AG08396 (cell line): ENCODE data around the gene BCAP29.
A peak's percentile ranks its signal among the peaks of the same experiment; 100 is the strongest.
"Not testable (repeated sequence)": the region's sequence is repeated elsewhere in the genome, so short reads cannot be mapped to it uniquely, and the experiment has no call there.

Experiments used
- DNase-seq: peaks from one replicate; pipeline ENCODE4 v3.0.0; 2012; ENCODE audit warnings: low spot score, mixed read lengths

The BCAP29 gene

DNA sequence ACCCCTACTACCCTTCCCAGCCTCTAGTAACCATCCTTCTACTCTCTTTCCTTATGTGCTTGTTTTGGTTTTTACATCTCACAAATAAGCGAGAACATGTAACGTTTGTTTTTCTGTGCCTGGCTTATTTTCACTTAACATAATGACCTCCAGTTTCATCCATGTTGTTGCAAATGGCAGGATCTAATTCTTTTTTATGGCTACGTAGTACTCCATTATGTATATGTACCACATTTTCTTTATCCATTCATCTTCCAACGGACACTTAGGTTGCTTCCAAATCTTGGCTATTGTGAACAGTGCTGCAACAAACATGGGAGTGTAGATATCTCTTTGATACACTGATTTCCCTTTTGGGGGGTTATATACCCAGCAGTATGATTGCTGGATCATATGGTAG, 47.0 kb downstream of the BCAP29 start:
- no peak for DNase-seq

DNA sequence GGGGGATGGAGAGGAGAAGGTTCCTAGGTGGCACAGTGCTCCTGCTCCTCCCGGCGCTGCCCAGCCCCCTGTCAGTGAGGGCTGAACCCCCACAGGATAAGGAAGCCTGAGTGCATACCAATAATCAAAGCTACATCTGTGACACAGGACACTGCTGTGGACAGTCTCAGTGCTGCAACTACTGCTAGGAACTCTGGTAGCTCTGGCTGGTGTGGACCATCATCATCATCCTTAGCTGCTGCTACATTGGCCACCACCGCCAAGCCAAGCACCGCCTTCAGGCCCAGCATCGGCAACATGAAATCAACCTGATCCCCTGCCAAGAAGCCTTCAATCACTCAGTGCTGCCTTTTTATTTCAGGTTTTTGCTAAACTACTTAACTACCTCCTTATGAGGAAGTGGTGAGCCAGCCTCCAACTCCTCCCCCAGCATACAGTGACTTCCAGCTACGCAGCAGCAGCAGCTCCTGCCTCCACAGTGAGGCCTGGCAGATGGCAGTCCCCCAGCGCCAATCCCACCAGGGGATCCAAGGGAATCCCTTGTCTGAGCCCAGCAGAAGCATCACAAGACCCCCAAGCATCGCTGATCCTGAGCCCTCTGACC, 48.5 kb downstream of the BCAP29 start:
- no peak for DNase-seq

DNA sequence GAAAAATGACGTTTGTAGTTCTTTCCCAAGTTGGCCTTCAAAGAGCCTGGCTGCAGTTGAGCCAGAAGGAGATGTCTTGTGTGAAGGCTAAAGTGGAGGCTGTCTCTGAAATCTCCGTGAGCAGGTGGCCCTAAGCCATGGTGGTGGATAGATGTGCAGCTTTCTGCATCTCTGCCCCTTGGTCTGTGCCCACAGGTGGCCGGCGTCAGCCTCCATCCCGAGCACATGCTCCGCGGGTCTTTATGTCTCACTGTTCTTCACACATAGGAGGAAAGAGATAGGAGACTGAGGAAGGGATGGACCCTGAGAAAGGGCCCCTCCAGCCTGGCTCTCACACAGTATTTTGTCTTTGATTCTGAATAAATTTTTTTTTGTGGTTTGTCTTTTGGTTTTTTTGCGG, 50.3 kb downstream of the BCAP29 start:
- no peak for DNase-seq

DNA sequence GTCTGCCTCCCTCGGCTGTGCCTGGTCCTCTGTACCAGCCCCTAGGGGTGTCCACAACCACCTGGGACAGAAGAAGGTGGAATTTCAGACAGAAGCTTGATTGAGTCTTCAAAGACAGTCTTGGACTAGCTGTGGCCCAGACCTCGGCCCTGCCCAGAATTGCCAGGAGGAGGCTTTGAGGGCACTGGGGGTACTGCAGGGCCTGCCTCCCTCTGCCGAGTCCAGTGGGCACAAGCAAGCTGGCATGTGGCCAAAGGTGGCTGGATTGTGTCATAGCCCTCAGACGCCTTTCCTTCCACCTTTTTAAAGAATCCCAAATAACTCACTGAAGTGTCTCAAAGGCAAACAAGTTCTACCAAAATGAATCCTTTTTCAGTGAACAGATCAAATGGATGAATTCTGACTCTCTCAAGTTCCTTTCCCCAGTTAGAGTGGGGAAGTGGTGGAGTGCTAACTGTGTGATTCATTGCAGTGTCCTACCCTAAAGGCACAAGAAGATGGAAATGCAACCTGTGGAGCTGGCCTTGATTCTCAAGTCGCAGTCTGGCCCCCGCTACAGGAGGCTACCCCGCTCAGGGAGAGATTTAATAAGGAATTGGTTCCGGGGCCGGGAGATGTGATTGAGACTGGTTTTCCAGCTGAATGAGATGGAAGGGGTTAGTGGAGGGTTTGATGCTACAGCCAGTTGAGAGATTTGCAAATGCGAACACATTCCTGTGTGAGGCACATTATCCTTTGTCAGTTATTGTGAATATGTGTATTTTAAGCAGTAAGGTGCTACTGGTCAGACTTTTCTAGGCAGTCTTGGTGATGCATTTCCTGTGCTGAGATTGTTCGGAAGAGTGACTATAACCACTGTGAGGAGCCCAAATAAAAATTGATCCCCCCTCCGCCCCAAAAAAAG, 51.8 kb downstream of the BCAP29 start:
- no peak for DNase-seq

DNA sequence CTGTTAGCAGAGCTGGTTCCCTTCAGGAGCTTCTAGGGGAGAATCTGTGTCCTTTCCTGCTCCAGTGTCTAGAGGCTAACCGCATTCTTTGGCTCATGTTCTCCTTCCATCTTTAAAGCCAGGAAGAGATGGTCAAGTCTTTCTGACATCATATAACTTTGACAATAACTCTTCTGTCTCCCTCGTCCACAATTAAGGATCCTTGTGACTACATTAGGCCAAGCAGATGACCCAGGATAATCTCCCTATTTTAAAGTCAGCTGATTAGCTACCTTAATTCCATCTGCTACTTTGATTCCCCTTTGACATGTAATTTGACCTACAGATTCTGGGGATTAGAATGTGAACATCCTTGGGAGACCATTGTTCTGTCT, 52.4 kb downstream of the BCAP29 start:
- no peak for DNase-seq

DNA sequence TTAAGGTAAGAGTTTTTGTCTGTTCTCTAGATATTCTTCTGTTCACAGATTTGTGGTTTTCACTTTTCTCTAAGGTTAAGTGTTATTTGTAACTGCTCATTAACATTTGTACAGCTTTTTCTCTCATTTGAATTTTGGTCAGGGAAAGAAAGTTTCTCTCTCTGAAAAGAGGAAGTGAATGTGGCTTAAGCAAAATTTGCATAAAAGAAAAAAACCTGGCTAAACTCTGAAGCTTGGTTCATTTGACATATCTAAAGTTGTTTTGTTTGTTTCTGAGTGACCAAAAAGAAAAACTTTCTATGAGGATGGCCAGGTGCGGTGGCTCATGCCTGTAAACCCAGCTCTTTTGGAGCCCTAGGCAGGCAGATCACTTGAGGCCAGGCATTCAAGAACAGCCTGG, 58.5 kb downstream of the BCAP29 start:
- no peak for DNase-seq

DNA sequence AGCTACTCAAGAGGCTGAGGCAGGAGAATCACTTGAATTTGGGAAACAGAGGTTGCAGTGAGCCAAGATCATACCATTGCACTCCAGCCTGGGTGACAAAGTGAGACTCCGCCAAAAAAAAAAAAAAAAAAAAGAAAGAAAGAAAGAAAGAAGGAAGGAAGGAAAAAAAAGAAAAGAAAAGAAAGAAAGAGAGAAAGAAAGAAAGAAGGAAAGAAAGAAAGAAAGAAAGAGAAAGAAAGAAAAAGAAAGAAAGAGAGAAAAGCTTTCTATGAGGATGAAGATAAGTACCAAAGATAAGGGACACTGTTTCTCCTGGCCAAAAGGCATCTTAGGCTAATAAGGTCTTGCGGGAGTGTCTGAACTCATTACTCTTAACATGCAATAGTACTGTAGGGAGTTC, 59.0 kb downstream of the BCAP29 start:
- DNase-seq: not testable (repeated sequence)

DNA sequence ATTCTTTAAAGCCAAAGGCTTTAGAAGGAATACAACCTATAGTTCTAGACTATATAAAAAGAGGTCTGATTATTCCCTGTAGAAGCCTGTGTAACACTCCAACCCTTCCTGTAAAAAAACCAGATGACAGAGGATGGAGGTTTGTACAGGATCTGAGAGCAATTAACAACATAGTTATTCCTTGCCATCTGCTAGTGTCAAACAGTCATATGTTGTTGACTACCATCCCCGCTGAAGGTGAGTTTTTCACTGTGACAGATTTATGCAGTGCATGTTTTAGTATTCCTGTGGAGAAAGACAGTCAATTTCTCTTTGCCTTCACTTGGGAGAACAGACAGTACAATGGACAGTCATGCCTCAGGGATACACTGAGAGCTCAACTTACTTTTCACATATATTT, 61.6 kb downstream of the BCAP29 start:
- DNase-seq: no peak

DNA sequence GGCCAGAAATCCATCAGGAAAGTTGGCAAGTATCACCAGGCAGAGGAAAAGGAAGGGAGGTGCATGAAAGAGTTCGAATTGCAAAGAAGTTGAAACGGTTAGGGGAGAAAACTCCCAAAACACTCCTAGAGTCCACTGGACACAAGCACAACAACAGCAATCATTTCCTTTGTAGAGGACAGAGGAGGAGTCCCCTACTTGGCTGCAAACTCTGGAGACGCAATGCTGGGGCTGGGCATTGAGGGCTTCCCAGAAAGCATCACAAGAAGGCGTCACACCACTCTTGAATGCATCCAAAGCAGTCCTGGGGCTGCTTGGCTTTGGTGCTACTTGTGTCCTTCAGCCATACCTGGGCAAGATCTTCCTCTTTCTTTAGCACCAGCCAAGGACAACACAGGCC, 62.5 kb downstream of the BCAP29 start:
- DNase-seq: no peak

DNA sequence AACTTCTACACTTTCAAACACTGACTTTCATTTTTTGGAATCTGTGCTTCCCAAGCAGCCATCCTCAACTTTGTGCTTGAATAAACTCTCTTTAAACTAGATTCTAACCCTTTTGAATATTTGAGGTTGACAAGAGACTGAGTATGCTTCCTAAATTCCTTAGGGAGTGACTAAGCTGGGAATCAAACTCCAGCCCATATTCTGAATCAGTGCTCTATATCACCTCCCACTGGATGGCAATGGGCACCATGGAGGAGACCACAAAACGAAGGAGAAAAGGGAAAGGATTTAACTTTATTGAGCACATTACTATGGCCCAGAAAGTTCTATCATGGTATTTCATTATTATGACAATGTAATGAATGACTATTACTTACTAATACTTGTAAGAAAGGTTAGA, 63.4 kb downstream of the BCAP29 start:
- peak; percentile 69 for DNase-seq

DNA sequence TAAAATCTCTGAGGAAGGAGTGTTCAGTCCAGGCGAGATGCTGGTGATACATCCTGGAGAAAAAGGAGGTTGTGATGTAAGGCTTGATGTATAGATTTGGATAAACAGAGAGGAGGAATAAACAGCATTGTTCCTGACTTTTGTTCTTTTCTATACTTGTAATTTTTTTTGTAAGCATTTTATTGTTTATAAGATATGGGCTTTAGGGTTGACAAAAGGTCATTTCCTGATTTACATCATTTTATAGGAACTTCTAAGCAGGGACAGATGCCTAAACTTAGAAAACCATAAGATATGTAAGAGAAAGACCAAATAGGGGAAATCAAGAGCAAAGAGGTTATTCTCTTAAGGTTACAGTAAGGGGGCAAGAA, 63.9 kb downstream of the BCAP29 start:
- DNase-seq: no peak

DNA sequence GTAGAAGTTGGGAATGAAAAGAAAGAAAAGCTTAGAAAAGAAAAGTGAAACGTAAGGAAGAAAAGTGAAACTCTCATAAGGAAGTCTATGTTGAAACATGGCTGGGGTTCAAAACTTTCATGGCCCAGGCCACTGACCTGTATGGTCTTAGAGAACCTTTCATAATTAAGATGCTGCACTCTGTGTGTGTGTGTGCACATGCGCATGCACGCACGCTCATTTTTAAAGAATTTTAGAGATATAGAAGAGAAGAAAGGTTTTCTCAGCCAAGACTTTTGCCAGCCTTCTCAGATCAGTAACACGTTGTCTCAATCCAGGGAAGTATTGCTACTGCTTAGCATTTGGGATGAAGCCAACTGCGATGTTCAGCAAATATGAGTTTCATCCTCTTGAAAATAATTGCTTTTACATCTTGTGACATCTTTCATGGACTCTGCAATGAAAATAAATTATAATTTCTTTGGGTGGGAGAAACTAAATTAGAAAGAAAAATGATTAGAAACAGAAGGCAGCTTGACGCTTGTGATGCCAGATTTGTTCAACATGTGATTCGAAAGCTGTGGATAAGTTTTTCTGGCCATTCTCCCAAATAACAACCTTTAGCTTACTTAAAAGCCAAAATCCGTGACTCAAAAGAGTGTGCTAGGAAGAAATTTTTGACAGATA, 64.4 kb downstream of the BCAP29 start:
- DNase-seq: no peak

DNA sequence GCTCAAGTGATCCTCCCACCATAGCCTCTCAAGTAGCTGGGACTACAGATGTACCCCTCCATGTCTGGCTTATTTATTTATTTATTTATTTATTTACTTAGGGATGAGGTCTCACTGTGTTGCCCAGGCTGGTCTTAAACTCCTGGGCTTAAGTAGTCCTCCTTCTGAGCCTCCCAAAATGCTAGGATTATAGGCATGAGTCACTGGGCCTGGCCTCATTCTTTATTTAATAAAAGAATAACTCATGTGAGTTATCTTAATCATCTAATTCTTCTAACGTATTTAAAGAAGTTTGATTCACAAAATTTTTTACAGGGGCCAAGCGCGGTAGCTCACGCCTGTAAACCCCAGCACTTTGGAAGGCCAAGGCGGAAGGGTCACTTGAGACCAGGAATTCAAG, 72.6 kb downstream of the BCAP29 start:
- no peak for DNase-seq

DNA sequence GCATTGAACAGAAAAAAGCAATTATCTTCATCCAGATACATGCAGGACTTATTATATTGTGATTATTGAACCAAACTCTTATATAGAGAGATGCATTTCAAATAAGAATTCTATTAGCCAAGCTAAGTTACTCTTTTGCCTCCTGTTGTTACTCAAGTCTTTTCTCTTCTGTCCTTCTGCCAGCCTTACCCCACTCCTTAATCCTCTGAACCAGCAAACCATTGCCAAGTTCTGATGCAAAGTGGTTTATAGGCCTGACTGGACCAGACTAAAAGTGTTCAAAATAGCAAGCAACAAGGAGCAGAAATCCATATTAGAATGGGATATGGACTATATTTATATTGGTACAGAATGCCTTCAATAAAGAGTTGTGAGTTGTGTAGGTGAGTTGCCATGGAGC, 78.4 kb downstream of the BCAP29 start:
- no peak for DNase-seq

DNA sequence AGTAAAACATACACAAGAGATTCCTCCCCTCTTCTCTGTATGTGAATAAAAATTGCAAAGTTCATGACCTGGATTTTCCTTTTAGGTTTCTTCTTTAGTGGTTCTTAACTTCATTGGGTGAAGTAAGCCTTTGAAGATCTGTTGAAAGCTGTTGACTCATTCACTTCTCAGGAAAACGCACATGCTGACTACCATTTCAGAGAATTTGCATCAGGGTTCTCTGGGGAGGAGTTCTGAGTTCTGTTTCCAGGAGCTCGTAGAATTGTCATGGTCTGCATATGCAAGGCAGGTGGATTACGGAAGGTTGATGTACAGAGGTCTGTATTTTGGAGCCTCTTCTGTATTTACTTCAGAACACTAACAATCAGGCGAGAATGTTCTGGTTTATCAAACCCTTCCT, 79.6 kb downstream of the BCAP29 start:
- peak; percentile 63 for DNase-seq

DNA sequence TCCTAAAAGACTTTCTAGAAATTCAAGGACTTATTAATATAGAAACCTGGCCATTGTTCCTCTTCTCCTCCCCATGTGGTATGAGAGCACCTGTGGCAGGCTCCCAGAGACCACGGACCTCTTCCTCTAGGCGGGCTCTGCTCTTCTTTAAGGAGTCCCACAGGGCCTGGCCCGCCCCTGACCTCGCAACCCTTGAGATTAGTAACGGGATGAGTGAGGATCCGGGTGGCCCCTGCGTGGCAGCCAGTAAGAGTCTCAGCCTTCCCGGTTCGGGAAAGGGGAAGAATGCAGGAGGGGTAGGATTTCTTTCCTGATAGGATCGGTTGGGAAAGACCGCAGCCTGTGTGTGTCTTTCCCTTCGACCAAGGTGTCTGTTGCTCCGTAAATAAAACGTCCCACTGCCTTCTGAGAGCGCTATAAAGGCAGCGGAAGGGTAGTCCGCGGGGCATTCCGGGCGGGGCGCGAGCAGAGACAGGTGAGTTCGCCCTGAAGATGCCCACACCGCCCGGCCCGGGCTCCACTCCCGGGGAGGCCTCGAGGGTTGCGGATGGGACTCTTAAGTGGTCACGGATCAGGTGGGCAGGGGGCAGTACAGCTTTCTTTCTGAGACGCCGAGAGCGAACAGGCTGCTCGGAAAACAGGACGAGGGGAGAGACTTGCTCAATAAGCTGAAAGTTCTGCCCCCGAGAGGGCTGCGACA, 80.5 kb downstream of the BCAP29 start, which contains the start of gene SLC26A4:
SLC26A4 (plus strand) TSS at position 448 of the 700 bp plus-strand sequence. CDS start 814 bp downstream, outside the sequence.
- DNase-seq: peak; percentile 20

DNA sequence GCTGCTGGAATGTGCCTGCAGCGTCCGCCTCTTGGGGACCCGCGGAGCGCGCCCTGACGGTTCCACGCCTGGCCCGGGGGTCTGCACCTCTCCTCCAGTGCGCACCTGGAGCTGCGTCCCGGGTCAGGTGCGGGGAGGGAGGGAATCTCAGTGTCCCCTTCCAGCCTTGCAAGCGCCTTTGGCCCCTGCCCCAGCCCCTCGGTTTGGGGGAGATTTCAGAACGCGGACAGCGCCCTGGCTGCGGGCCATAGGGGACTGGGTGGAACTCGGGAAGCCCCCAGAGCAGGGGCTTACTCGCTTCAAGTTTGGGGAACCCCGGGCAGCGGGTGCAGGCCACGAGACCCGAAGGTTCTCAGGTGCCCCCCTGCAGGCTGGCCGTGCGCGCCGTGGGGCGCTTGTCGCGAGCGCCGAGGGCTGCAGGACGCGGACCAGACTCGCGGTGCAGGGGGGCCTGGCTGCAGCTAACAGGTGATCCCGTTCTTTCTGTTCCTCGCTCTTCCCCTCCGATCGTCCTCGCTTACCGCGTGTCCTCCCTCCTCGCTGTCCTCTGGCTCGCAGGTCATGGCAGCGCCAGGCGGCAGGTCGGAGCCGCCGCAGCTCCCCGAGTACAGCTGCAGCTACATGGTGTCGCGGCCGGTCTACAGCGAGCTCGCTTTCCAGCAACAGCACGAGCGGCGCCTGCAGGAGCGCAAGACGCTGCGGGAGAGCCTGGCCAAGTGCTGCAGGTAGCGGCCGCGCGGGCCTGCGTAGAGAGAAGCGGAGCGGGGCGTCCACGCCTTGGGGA, 81.2 kb downstream of the BCAP29 start:
- peak; percentile 52 for DNase-seq

DNA sequence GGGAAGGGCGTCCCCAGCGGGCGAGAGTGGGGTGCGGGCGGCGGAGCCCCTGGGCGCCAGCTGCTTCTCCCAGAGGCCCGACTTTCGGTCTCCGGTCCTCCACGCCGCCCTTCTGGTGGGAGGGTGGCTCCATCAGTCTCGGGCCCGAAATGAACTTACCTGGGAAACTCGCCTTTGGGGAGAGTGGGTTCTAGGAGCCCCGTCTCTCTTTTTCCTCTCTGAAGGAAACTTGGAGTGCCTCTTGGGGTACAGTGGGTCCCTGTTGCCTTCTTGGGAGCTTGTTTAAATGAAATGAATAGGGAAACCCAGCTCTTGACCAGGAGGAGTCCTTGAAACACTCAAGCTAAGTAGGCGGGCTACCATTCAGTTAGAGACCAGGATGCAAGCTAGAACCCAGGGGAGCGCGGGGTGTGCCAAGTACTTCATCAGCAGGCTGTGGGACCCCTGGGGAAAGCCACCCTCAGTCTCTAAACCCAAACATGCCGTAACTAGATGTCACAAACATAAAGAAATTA, 81.9 kb downstream of the BCAP29 start:
- DNase-seq: no peak

DNA sequence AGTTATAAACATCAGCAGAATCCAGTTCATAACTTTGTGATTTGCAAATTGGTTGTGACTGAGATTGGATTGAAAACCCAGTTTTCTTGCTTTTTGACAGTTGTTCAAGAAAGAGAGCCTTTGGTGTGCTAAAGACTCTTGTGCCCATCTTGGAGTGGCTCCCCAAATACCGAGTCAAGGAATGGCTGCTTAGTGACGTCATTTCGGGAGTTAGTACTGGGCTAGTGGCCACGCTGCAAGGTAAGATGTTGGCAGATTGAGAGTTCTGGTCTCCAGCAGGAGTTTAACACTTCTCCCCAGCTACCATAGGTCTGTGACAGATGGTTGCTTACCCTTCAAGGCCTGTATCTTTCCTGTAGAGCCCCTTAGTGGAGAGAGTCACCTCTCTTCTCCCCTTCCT, 83.2 kb downstream of the BCAP29 start:
- DNase-seq: no peak

DNA sequence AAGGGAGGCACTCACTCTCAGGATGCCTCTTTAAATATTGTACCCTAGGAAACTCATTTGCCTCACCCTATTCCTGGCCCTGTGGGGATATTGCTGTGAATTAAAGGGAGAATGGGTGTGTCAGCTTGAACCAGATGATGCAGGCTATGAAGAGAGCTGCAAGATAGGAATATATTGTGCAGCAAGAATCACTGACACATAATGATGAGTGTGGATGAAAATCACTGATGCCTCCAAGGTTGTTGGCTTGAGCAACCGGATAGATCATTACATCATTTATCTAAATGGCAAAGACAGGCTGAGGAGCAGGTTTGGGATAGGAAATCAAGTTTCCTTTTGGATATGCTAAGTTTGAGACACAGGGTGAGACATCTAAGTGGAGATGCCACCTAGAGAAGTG, 86.7 kb downstream of the BCAP29 start:
- DNase-seq: no peak

DNA sequence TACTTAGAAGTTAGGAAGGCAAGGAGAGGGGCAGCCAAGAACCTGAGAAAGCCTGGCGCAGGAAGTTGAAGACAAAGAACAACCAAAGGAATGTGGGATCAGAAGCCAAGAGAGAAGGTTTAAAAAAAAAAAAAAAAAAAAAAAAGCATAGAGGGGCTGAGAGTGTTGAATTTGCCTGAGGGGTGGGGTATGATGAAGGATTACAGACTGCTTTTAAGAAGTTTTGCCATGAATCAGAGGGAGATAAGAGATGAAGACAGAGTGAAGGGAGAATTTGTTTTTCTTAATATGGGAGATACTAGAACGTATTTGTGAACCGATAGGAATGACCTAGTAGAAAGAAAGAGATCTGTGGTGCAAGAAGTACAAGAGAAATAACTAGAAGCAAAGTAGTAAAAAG, 87.3 kb downstream of the BCAP29 start:
- DNase-seq: no peak

DNA sequence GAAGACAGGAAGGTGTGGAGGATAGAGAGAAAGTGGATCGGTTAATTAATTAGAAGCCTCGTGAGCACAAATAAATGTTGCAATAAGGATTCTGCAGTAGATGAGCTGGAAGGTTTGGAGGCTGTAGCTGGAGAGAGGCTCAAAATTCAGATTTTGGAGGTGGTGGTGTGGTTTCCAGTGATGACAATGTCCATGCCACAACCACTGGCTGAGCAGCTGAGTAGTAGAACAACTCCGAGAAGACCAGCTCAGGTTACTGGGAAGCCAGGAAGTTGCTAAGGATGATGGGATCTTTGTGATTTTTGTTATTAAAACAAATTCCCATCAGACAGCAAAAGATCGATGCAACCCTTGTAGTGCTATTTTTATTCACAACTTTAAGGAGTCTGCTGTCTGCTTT, 88.2 kb downstream of the BCAP29 start:
- DNase-seq: no peak
